ENCODE results near the gene PCDHA1. TPM values are rescaled to one million over a fixed set of nuclear protein-coding genes. Genes with fewer than 3 reads are reported as not detected.
A peak's percentile ranks its signal among the peaks of the same experiment; 100 is the strongest.

Gene PCDHA1
- total and polyA plus RNA-seq, 2 of the 13 experiments (the other 11 are each of a cell fraction or from before 2014, with no cell fraction given): not detected

GRCh38 chr5:140962190-140962589 lies 176.2 kb downstream of the PCDHA1 start:
- intact Hi-C loops (cut with micrococcal nuclease; ENCODE audit: unreplicated experiment): no loop called here
- ChIA-PET POLR2A (no interaction called here), CTCF (ENCODE audit: low intra/inter-chr PET ratio, low total read pairs) (no interaction called here)
- Histone ChIP-seq H3K9ac (ENCODE audit: insufficient read depth, low read depth, low read length) (no peak overlapping the region), H3K4me2 (ENCODE audit: low read depth, low read length) (no peak overlapping the region), H3K4me1 (ENCODE audit: insufficient read depth, low read length) (no peaks in the 10 kb centered on the region), H2AFZ (ENCODE audit: low read length) (no peak overlapping the region), H4K20me1 (ENCODE audit: insufficient read depth, low read length) (no peaks in the 10 kb centered on the region), H3K27ac (ENCODE audit: extremely low read length, insufficient read depth, low read length) (no peak overlapping the region), H3K36me3 (replicated peaks in 1 of 2; ENCODE audit: control insufficient read depth in 1 of 2, insufficient read depth in 2 of 2, low read length in 2 of 2) (no peaks in the 10 kb centered on the region), H3K79me2 (ENCODE audit: insufficient read depth, low read length) (no peaks in the 10 kb centered on the region), H3K27me3 (ENCODE audit: control insufficient read depth in 1 of 2, insufficient read depth in 2 of 2, low read length in 2 of 2) (peaks cover 0 to 17% of the 10 kb centered on the region in 2 experiments; a peak in 2 of 5 replicates), H3K4me3 (replicated peaks in 1 of 3; ENCODE audit: insufficient read depth in 1 of 3, low read depth in 2 of 3, low read length in 3 of 3) (no peak overlapping the region), H3K9me3 (ENCODE audit: low read length) (no peaks in the 10 kb centered on the region)
- BruUV-seq (replicated peaks): no TSS peak
- no peak for DNase-seq (ENCODE audit: low spot score)
- TF ChIP-seq ATF2 (CRISPR knock-in tag; IDR thresholded peaks at IDR 0.05) (no peak), E2F2 (CRISPR knock-in tag; IDR thresholded peaks at IDR 0.05; ENCODE audit: borderline replicate concordance) (no peak), CEBPB (IDR thresholded peaks at IDR 0.05; ENCODE audit: borderline replicate concordance, low read depth, low read length) (peak; percentile 75), PHF8 (CRISPR knock-in tag; IDR thresholded peaks at IDR 0.05) (no peak)
- WGBS (ENCODE audit: low lambda C conversion rate): 22% methylated on average over 1 of the region's 1 CpG
- in situ Hi-C loops (cut with HindIII; ENCODE audit: extremely low pct_ligation_motif_present, low pct_unique_long_range_greater_than_20kb): no loop called here
- ATAC-seq: no peak
- FAIRE-seq: no peak

- no peak overlapping the region for H3K27ac ChIP-seq (ENCODE audit: extremely low read length, insufficient read depth, low read length)
- H2AFZ ChIP-seq (ENCODE audit: low read length): no peak overlapping the region
- DNase-seq (ENCODE audit: low spot score): no peak
- no peak overlapping the region for H3K4me3 ChIP-seq (replicated peaks in 1 of 3; ENCODE audit: insufficient read depth in 1 of 3, low read depth in 2 of 3, low read length in 3 of 3)
- no peak overlapping the region for H3K9ac ChIP-seq (ENCODE audit: insufficient read depth, low read depth, low read length)
- no peak for TF ChIP-seq MATR3 (CRISPR knock-in tag; IDR thresholded peaks at IDR 0.05)
- TF ChIP-seq ZNF564 (CRISPR knock-in tag; IDR thresholded peaks at IDR 0.05): no peak
- TF ChIP-seq HNF4G (IDR thresholded peaks at IDR 0.05; ENCODE audit: borderline replicate concordance, low read depth, low read length): no peak
- TF ChIP-seq HNF4G (CRISPR knock-in tag; IDR thresholded peaks at IDR 0.05; ENCODE audit: borderline replicate concordance, low read depth): no peak
- TF ChIP-seq ZNF597 (CRISPR knock-in tag; IDR thresholded peaks at IDR 0.05): no peak
- no peak for TF ChIP-seq ZNF891 (CRISPR knock-in tag; IDR thresholded peaks at IDR 0.05)
- no peak for TF ChIP-seq SKI (IDR thresholded peaks at IDR 0.05; ENCODE audit: partially characterized antibody)
- 0% methylated on average over 3 of the region's 3 CpGs for WGBS (ENCODE audit: low lambda C conversion rate)
- peaks cover 0 to 20% of the 10 kb centered on the region in 2 experiments; a peak in 3 of 5 replicates for H3K27me3 ChIP-seq (ENCODE audit: control insufficient read depth in 1 of 2, insufficient read depth in 2 of 2, low read length in 2 of 2)
- ChIA-PET POLR2A (no interaction called here), CTCF (ENCODE audit: low intra/inter-chr PET ratio, low total read pairs) (no interaction called here)
- FAIRE-seq: no peak
- ATAC-seq: no peak
- intact Hi-C loops (cut with micrococcal nuclease; ENCODE audit: unreplicated experiment) (no loop called here), in situ Hi-C loops (cut with HindIII; ENCODE audit: extremely low pct_ligation_motif_present, low pct_unique_long_range_greater_than_20kb) (no loop called here)
- H3K9me3 ChIP-seq (ENCODE audit: low read length): no peaks in the 10 kb centered on the region
- H4K20me1 ChIP-seq (ENCODE audit: insufficient read depth, low read length): no peaks in the 10 kb centered on the region
- no peaks in the 10 kb centered on the region for H3K79me2 ChIP-seq (ENCODE audit: insufficient read depth, low read length)
- H3K4me2 ChIP-seq (ENCODE audit: low read depth, low read length): no peak overlapping the region
- no peaks in the 10 kb centered on the region for H3K4me1 ChIP-seq (ENCODE audit: insufficient read depth, low read length)
- H3K36me3 ChIP-seq (replicated peaks in 1 of 2; ENCODE audit: control insufficient read depth in 1 of 2, insufficient read depth in 2 of 2, low read length in 2 of 2): no peaks in the 10 kb centered on the region
- no TSS peak for BruUV-seq (replicated peaks)
Measured at GRCh38 chr5:140964356-140964755, 178.4 kb downstream of the PCDHA1 start.
